WTC11 (cell line): ENCODE measurements around the gene NDRG3. TPM values are rescaled to one million over a fixed set of nuclear protein-coding genes. Genes with fewer than 3 reads are reported as not detected.

Experiments used
- ATAC-seq: fragments of 200-7000 bp; cut with Tn5 transposase; 2 replicates; pipeline ENCODE4 v1.10.0; 2021; ENCODE audit warnings: mild to moderate bottlenecking, moderate library complexity
- CTCF ChIA-PET: fragments of 300-600 bp; sonication (Branson Sonifier 250); formaldehyde crosslinking; loops from one replicate; lab custom pipeline; 2021; ENCODE audit warnings: antibody characterized with exemption; lab: Charles Lee
- POLR2A ChIA-PET: fragments of 350-600 bp; sonication (Branson Sonifier 250); formaldehyde crosslinking; loops from one replicate; lab custom pipeline; 2021; ENCODE audit warnings: antibody characterized with exemption; lab: Charles Lee
- DNase-seq: peaks from one replicate; pipeline ENCODE4 v3.0.0; 2021; ENCODE audit warnings: low spot score
- H3K27ac Mint-ChIP-seq: 2 replicates; pipeline ENCODE4 v1.8.0; 2021; ENCODE audit warnings: mixed read lengths
- H3K27me3 Mint-ChIP-seq: 2 replicates; pipeline ENCODE4 v1.8.0; 2021; ENCODE audit warnings: low read depth, mild to moderate bottlenecking, moderate library complexity, mixed read lengths
- H3K36me3 Mint-ChIP-seq: 2 replicates; pipeline ENCODE4 v1.8.0; 2021; ENCODE audit warnings: mixed read lengths
- H3K4me1 Mint-ChIP-seq: 2 replicates; pipeline ENCODE4 v1.8.0; 2022; ENCODE audit warnings: mixed read lengths
- H3K4me3 Mint-ChIP-seq: 2 replicates; pipeline ENCODE4 v1.8.0; 2021; ENCODE audit warnings: mild to moderate bottlenecking, moderate library complexity, mixed read lengths
- H3K9me3 Mint-ChIP-seq: 2 replicates; pipeline ENCODE4 v1.8.0; 2021; ENCODE audit warnings: mixed read lengths
- AFF4 ChIP-seq: sonication (generic); formaldehyde crosslinking; IDR thresholded peaks from 2 replicates; pipeline ENCODE4 v1.8.1; 2023; ENCODE audit warnings: mild to moderate bottlenecking, missing genetic modification reagents, borderline replicate concordance
- ATF1 ChIP-seq: sonication (generic); formaldehyde crosslinking; IDR thresholded peaks from 2 replicates; pipeline ENCODE4 v1.8.1; 2023; ENCODE audit warnings: mild to moderate bottlenecking, moderate library complexity, missing genetic modification reagents
- E2F5 ChIP-seq: sonication (generic); formaldehyde crosslinking; IDR thresholded peaks from 2 replicates; pipeline ENCODE4 v1.8.1; 2022; ENCODE audit warnings: mild to moderate bottlenecking, moderate library complexity, missing genetic modification reagents
- ERG ChIP-seq: fragments of 250-450 bp; sonication (Bioruptor Pico); IDR thresholded peaks from 2 replicates; pipeline ENCODE4 v1.8.0; 2021; ENCODE audit warnings: mild to moderate bottlenecking
- FOXK1 ChIP-seq: sonication (generic); formaldehyde crosslinking; IDR thresholded peaks from 2 replicates; pipeline ENCODE4 v1.8.0; 2022; ENCODE audit warnings: mild to moderate bottlenecking, moderate library complexity, missing genetic modification reagents
- GRHL2 ChIP-seq: fragments of 250-450 bp; sonication (Bioruptor Pico); IDR thresholded peaks from 2 replicates; pipeline ENCODE4 v1.8.0; 2022; ENCODE audit warnings: mild to moderate bottlenecking, moderate library complexity; ENCODE audit not compliant: insufficient replicate concordance, severe bottlenecking
- HMGA2 ChIP-seq: fragments of 250-450 bp; sonication (Bioruptor Pico); IDR thresholded peaks from 2 replicates; pipeline ENCODE4 v1.4.0; 2021; ENCODE audit warnings: mild to moderate bottlenecking, moderate library complexity
- MAX ChIP-seq: sonication (generic); formaldehyde crosslinking; IDR thresholded peaks from 2 replicates; pipeline ENCODE4 v1.8.0; 2022; ENCODE audit warnings: mild to moderate bottlenecking, missing genetic modification reagents
- NR2C2 ChIP-seq: sonication (generic); formaldehyde crosslinking; IDR thresholded peaks from 2 replicates; pipeline ENCODE4 v1.8.0; 2022; ENCODE audit warnings: mild to moderate bottlenecking, missing genetic modification reagents
- SMAD3 ChIP-seq: sonication (generic); formaldehyde crosslinking; IDR thresholded peaks from 2 replicates; pipeline ENCODE4 v1.8.0; 2022; ENCODE audit warnings: missing genetic modification reagents, mild to moderate bottlenecking, borderline replicate concordance
- SP1 ChIP-seq: sonication (generic); formaldehyde crosslinking; conservative IDR thresholded peaks from 2 replicates; pipeline ENCODE4 v1.8.1; 2022; ENCODE audit warnings: missing genetic modification reagents
- TEAD4 ChIP-seq: sonication (generic); formaldehyde crosslinking; IDR thresholded peaks from 2 replicates; pipeline ENCODE4 v1.8.0; 2022; ENCODE audit warnings: mild to moderate bottlenecking, missing genetic modification reagents
- TP53 ChIP-seq: sonication (generic); formaldehyde crosslinking; IDR thresholded peaks from 2 replicates; pipeline ENCODE4 v1.8.1; 2023; ENCODE audit warnings: mild to moderate bottlenecking, missing genetic modification reagents
- ZNF121 ChIP-seq: sonication (generic); formaldehyde crosslinking; IDR thresholded peaks from 2 replicates; pipeline ENCODE4 v1.8.0; 2023; ENCODE audit warnings: missing genetic modification reagents
- ZNF317 ChIP-seq: sonication (generic); formaldehyde crosslinking; IDR thresholded peaks from 2 replicates; pipeline ENCODE4 v1.8.1; 2023; ENCODE audit warnings: low read depth, mild to moderate bottlenecking, moderate library complexity, missing genetic modification reagents, borderline replicate concordance
- ZNF423 ChIP-seq: fragments of 250-450 bp; sonication (Bioruptor Pico); IDR thresholded peaks from 2 replicates; pipeline ENCODE4 v2.1.2; 2022; ENCODE audit warnings: mild to moderate bottlenecking, moderate library complexity
- ZSCAN18 ChIP-seq: fragments of 250-450 bp; sonication (Bioruptor Pico); IDR thresholded peaks from 2 replicates; pipeline ENCODE4 v2.1.2; 2022; ENCODE audit warnings: mild to moderate bottlenecking, moderate library complexity
- total RNA-seq: library from RNA; stranded (reverse); gene quantifications from 3 replicates; pipeline ENCODE4 v1.2.3, GENCODE V29; 2021
- TF ChIP-seq, protein P1 (sequence below): fragments of 250-450 bp; sonication (Bioruptor Pico); IDR thresholded peaks from 2 replicates; pipeline ENCODE4 v1.9.0; 2021; ENCODE audit warnings: moderate library complexity, mild to moderate bottlenecking, inconsistent platforms, borderline replicate concordance
- TF ChIP-seq, protein P2 (sequence below): sonication (generic); formaldehyde crosslinking; IDR thresholded peaks from 2 replicates; pipeline ENCODE4 v1.8.1; 2023; ENCODE audit warnings: mild to moderate bottlenecking, missing genetic modification reagents

The NDRG3 gene
- total RNA-seq, 1 experiment from 2014 or later, result 27.0 TPM

GRCh38 chr20:36656733-36657132 is 89.2 kb downstream of the NDRG3 start (continued):
- TF ChIP-seq MAX (CRISPR knock-in tag), result no peak
- TF ChIP-seq, protein P1, sequence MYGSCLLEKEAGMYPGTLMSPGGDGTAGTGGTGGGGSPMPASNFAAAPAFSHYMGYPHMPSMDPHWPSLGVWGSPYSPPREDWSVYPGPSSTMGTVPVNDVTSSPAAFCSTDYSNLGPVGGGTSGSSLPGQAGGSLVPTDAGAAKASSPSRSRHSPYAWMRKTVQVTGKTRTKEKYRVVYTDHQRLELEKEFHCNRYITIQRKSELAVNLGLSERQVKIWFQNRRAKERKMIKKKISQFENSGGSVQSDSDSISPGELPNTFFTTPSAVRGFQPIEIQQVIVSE (CRISPR knock-in tag), result no peak
- TF ChIP-seq TEAD4 (CRISPR knock-in tag), result no peak
- no peak for TF ChIP-seq NR2C2
- no peak for TF ChIP-seq GRHL2 (CRISPR knock-in tag)
- TF ChIP-seq, protein P2, sequence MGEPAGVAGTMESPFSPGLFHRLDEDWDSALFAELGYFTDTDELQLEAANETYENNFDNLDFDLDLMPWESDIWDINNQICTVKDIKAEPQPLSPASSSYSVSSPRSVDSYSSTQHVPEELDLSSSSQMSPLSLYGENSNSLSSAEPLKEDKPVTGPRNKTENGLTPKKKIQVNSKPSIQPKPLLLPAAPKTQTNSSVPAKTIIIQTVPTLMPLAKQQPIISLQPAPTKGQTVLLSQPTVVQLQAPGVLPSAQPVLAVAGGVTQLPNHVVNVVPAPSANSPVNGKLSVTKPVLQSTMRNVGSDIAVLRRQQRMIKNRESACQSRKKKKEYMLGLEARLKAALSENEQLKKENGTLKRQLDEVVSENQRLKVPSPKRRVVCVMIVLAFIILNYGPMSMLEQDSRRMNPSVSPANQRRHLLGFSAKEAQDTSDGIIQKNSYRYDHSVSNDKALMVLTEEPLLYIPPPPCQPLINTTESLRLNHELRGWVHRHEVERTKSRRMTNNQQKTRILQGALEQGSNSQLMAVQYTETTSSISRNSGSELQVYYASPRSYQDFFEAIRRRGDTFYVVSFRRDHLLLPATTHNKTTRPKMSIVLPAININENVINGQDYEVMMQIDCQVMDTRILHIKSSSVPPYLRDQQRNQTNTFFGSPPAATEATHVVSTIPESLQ (CRISPR knock-in tag), result no peak
- TF ChIP-seq ZNF317 (CRISPR knock-in tag), result no peak
- no peak for TF ChIP-seq ZNF423 (CRISPR knock-in tag)
- TF ChIP-seq ZSCAN18 (CRISPR knock-in tag), result no peak
- no peak for TF ChIP-seq ZNF121 (CRISPR knock-in tag)

DNA sequence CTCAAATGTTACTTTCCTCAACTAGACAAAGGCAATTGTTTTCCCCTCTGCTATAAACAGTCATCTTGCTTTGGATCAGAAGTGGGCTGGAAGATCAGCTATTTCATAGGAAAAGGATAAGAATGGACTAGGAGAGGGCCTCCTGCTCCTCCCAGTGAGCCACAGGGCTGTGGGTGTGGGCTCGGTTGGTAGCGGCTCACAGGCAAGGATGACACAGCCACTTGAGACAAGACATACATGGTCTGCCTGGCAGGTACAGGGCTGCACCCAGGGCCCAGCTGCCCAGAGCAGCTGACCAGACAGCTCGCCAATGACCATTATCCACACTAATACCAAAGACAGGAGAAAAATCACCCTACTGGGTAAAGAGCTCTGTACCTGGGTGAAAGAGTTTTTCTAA is 90.9 kb downstream of the NDRG3 start:
- Mint-ChIP-seq H3K4me1 (no peaks in the 10 kb centered on the region), H3K36me3 (peaks cover 6% of the 10 kb centered on the region), H3K27ac (no peak overlapping the region; the same call in 1 of the 2 replicates), H3K4me3 (no peak overlapping the region), H3K9me3 (no peaks in the 10 kb centered on the region), H3K27me3 (no peaks in the 10 kb centered on the region)
- ChIA-PET POLR2A (no interaction called here), CTCF (interaction anchor here (0.5 to 1.6 kb wide), 3 partner anchors 30 to 452 kb away, joined by 3 to 6 read pairs (median 5); partner anchors contain the start of gene RAB5IF)
- ATAC-seq (no peak), DNase-seq (no peak)
- TF ChIP-seq AFF4 (CRISPR knock-in tag) (no peak), ZNF423 (CRISPR knock-in tag) (no peak), SP1 (CRISPR knock-in tag) (no peak), HMGA2 (CRISPR knock-in tag) (no peak), TP53 (CRISPR knock-in tag) (no peak), FOXK1 (CRISPR knock-in tag) (no peak), SMAD3 (CRISPR knock-in tag) (no peak), ERG (no peak), E2F5 (CRISPR knock-in tag) (no peak), ATF1 (CRISPR knock-in tag) (no peak)
